ENCODE results near the gene LPCAT1. TPM values are rescaled to one million over a fixed set of nuclear protein-coding genes. Genes with fewer than 3 reads are reported as not detected.

LPCAT1 gene
- total and polyA plus RNA-seq, 2 donors (not counting 3 experiments of a cell fraction or from before 2014, with no cell fraction given) = 28.9 to 57.2 TPM

DNA sequence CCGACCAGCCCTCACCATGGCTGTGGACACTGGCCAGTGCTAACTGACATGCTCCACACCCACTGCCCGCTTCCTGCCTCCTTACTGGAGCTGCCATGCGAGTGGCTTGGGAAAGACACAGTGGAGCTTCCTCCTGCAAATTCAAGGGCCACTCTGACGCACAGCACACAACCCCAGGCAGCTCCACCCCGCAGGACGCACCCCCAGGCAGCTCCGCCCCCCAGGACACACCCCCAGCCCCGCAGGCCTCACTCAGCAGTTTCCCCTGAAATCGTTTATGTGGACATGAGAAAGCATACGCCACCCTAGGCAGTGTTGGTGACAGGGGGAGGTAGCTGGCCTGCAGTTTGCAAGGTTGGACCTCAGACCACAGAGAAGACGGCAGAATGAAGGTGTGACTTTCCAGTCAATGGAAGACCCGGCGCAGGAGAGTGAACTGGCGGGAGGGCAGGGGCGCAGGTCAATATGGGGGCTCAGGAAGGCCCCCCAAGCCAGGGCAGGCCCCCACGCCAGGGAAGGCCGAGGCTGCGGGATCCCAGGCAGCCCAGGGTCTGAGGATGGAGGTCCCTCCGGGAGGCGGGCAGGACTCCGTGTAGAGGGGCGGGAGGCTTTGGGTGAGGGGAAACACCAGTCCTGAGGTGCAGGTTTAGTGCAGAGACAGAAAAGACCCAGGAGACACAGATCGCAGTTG is 21.6 kb downstream of the LPCAT1 start:
- no peak overlapping the region for H3K9ac ChIP-seq (replicated peaks; ENCODE audit: extremely low read depth, insufficient read depth, low read length)
- intact Hi-C loops (cut with micrococcal nuclease) (no loop called here), dilution Hi-C loops (cut with MboI; ENCODE audit: extremely low pct_ligation_motif_present, low sequenced_read_pairs) (no loop called here)
- no peak overlapping the region for H3K4me2 ChIP-seq (ENCODE audit: insufficient read depth, low read length)
- H3K36me3 ChIP-seq (ENCODE audit: control insufficient read depth in 2 of 2, extremely low read depth in 1 of 2, insufficient read depth in 2 of 2, low read length in 2 of 2) = peaks cover 0 to 11% of the 10 kb centered on the region in 2 experiments
- H3K9me1 ChIP-seq (replicated peaks; ENCODE audit: control insufficient read depth, extremely low read depth, insufficient read depth, low read length) = no peaks in the 10 kb centered on the region
- FAIRE-seq (no peak), DNase-seq (ENCODE audit: low read depth, low spot score) (no peak)
- BruUV-seq (replicated peaks) = no TSS peak
- TF ChIP-seq POLR2AphosphoS5 (IDR thresholded peaks at IDR 0.05; ENCODE audit: insufficient read depth, low read depth, low read length) (no peak), GATA2 (IDR thresholded peaks at IDR 0.05; ENCODE audit: insufficient read depth, insufficient read length, low read depth, low read length) (no peak), JUN (IDR thresholded peaks at IDR 0.05; ENCODE audit: borderline replicate concordance, insufficient read depth, insufficient read length, low read depth) (no peak), FOS (IDR thresholded peaks at IDR 0.05; ENCODE audit: borderline replicate concordance, insufficient read depth, low read length) (no peak), MAX (IDR thresholded peaks at IDR 0.05; ENCODE audit: insufficient read depth, insufficient read length) (no peak), MYC (IDR thresholded peaks at IDR 0.05; ENCODE audit: low read depth, low read length) (no peak)
- peaks cover 2% of the 10 kb centered on the region for H4K20me1 ChIP-seq (replicated peaks; ENCODE audit: control insufficient read depth, extremely low read depth, insufficient read depth, low read length)
- H3K4me3 ChIP-seq (replicated peaks in 1 of 3; ENCODE audit: insufficient read depth in 1 of 3, low read depth in 1 of 3, low read length in 3 of 3) = no peak overlapping the region
- H3K27ac ChIP-seq (ENCODE audit: insufficient read depth, low read depth, low read length) = no peak overlapping the region
- no peaks in the 10 kb centered on the region for H3K9me3 ChIP-seq (replicated peaks; ENCODE audit: control insufficient read depth, insufficient read depth, low read length)
- no peaks in the 10 kb centered on the region for H3K27me3 ChIP-seq (ENCODE audit: control insufficient read depth in 2 of 2, insufficient read depth in 2 of 2, low read length in 2 of 2)
- peaks cover 76% of the 10 kb centered on the region for H3K79me2 ChIP-seq (ENCODE audit: control insufficient read depth, insufficient read depth, low read length)
- no peaks in the 10 kb centered on the region for H3K4me1 ChIP-seq (ENCODE audit: control insufficient read depth, extremely low read depth, insufficient read depth, low read length)
- no peak overlapping the region for H2AFZ ChIP-seq (ENCODE audit: low read depth, low read length)
- ChIA-PET POLR2A (no interaction called here), CTCF (interaction anchor here (1.1 to 2.2 kb wide), 4 partner anchors 20 to 143 kb away, joined by 3 to 7 read pairs (median 3); no protein-coding TSS in a partner anchor)
